Spleen (tissue), 11 donors: ENCODE data around the gene ODF4. TPM values are rescaled to one million over a fixed set of nuclear protein-coding genes. Genes with fewer than 3 reads are reported as not detected.

Experiments used
- DNase-seq: peaks from one replicate; pipeline ENCODE4 v3.0.0-alpha.2; 2020
- H3K27ac ChIP-seq, 8 donors: fragments of 200-600 bp; sonication (generic) in 7 of 8; 1 replicate in 4 of 8; 2 replicates in 4 of 8; pipeline versions ENCODE4 v1.5.0 to v1.8.0; 2016 to 2021; ENCODE audit warnings: inconsistent platforms in 4 of 8, mild to moderate bottlenecking in 4 of 8, moderate library complexity in 1 of 8
- H3K27me3 ChIP-seq, 7 donors: fragments of 200-600 bp; sonication (generic) in 6 of 7; replicated peaks in 1 of 7; 1 replicate in 4 of 7; 2 replicates in 3 of 7; pipeline versions ENCODE4 v1.5.0 to v1.8.0; 2016 to 2021; ENCODE audit warnings: inconsistent platforms in 3 of 7, mild to moderate bottlenecking in 1 of 7
- H3K36me3 ChIP-seq, 6 donors: fragments of 200-600 bp; sonication (generic) in 5 of 6; 1 replicate in 4 of 6; 2 replicates in 2 of 6; pipeline versions ENCODE4 v1.5.0 to v1.8.0; 2016 to 2021; ENCODE audit warnings: inconsistent platforms in 2 of 6
- H3K4me1 ChIP-seq, 6 donors: fragments of 200-600 bp; sonication (generic) in 5 of 6; 1 replicate in 3 of 6; 2 replicates in 3 of 6; pipeline versions ENCODE4 v1.5.0 to v1.8.0; 2016 to 2021; ENCODE audit warnings: inconsistent platforms in 3 of 6
- H3K4me3 ChIP-seq, 8 donors: fragments of 200-600 bp; sonication (generic) in 7 of 8; 1 replicate in 4 of 8; 2 replicates in 4 of 8; pipeline versions ENCODE4 v1.5.0 to v1.8.0; 2016 to 2021; ENCODE audit warnings: inconsistent platforms in 4 of 8, mild to moderate bottlenecking in 4 of 8, moderate library complexity in 2 of 8
- H3K9me3 ChIP-seq, 8 donors: fragments of 200-600 bp; sonication (generic) in 7 of 8; 1 replicate in 4 of 8; 2 replicates in 4 of 8; pipeline versions ENCODE4 v1.5.0 to v1.8.0; 2016 to 2021; ENCODE audit warnings: inconsistent platforms in 4 of 8
- CTCF ChIP-seq, 11 experiments: fragments of 200-600 bp in 7 of 11; fragments of 450-650 bp in 4 of 11; sonication (generic) in 4 of 11; IDR thresholded peaks in 8 of 11; conservative IDR thresholded peaks in 3 of 11; 1 replicate in 7 of 11; 2 replicates in 4 of 11; pipeline versions ENCODE4 v1.4.0 to v1.8.0; 2016 to 2021; ENCODE audit warnings: antibody characterized with exemption in 11 of 11, inconsistent platforms in 4 of 11, mild to moderate bottlenecking in 1 of 11
- POLR2A ChIP-seq, 3 donors: fragments of 450-650 bp; IDR thresholded peaks; one replicate each; pipeline ENCODE4 v1.5.1; 2017; ENCODE audit warnings: antibody characterized with exemption in 3 of 3, mild to moderate bottlenecking in 1 of 3
- POLR2AphosphoS5 ChIP-seq, 3 donors: sonication (generic); formaldehyde crosslinking; IDR thresholded peaks; one replicate each; pipeline ENCODE4 v1.5.1; 2017; ENCODE audit warnings: antibody characterized with exemption in 3 of 3
- WGBS, 5 donors: extraction: QIAGEN DNeasy Blood & Tissue Kit in 3 of 5; methylation state at CpG; one replicate each; pipeline versions ENCODE4 v1.1.5 to v1.1.7; 2013 to 2018; 5-methylcytosine and 5-hydroxymethylcytosine counted together
- intact Hi-C: fragments of 100-400 bp; cut with DNase I; formaldehyde crosslinking; loops from one replicate; pipeline ENCODE4 v1.15.0; 2023; ENCODE audit warnings: low total_unique reads
- polyA plus RNA-seq, 3 donors: library from polyadenylated mRNA; stranded (reverse); fragments of 200-250 nt; gene quantifications; one replicate each; pipeline ENCODE4 v1.2.1, GENCODE V29; 2013
- total RNA-seq, 7 donors: library from RNA; depleted of rRNA in 3 of 7; stranded (reverse); fragments of >200 nt in 3 of 7; fragmentation: NEBNext Ultra II Directional in 4 of 7; extraction: Animal tissue kit (Norgen Biotek cat#: 25700) in 4 of 7; gene quantifications; one replicate each; pipeline versions ENCODE4 v1.1.0 to v1.2.1, GENCODE V29; 2016 to 2021
- donor health status: healthy with polysubstance abuse.
- donor health status: DM: no; HTN: no; CAD: no; lungs with moderate emphysema.
- donor health status: DM: no; HTN: no; CAD: no.
- donor health status: Bipolar disorder and iron deficiency.
- donor health status: healthy.
- donor health status: DM: no; HTN: no; CAD: no.
- donor health status: DM: yes; HTN: yes; CAD: no.

Gene ODF4
- total and polyA plus RNA-seq, 10 donors: not detected

- Histone ChIP-seq H3K4me1 (peaks cover 0 to 39% (median 19%) of the 10 kb centered on the region in 6 donors), H3K27me3 (no peaks in the 10 kb centered on the region), H3K27ac (no peak overlapping the region), H3K36me3 (peaks cover 0 to 8% (median 0%) of the 10 kb centered on the region in 6 donors), H3K9me3 (no peaks in the 10 kb centered on the region), H3K4me3 (no peak overlapping the region)
- intact Hi-C loops: no loop called here
- DNase-seq: no peak
- TF ChIP-seq CTCF (IDR thresholded peaks at IDR 0.05 in 8 of 11, conservative IDR thresholded peaks at IDR 0.05 in 3 of 11): no peak
- TF ChIP-seq POLR2AphosphoS5 (IDR thresholded peaks at IDR 0.05): no peak
- no peak for TF ChIP-seq POLR2A (IDR thresholded peaks at IDR 0.05)
- WGBS, 5 donors: 83 to 95% (median 90%) methylated on average over 4 of the region's 4 CpGs
Observed at GRCh38 chr17:8362651-8363332, 23.2 kb downstream of the ODF4 start.

- H3K27me3 ChIP-seq: no peaks in the 10 kb centered on the region
- WGBS, 5 donors: 79 to 93% (median 88%) methylated on average over 1 of the region's 1 CpG
- H3K27ac ChIP-seq: no peak overlapping the region
- H3K9me3 ChIP-seq: no peaks in the 10 kb centered on the region
- peaks cover 0 to 30% (median 13%) of the 10 kb centered on the region in 6 donors for H3K36me3 ChIP-seq
- TF ChIP-seq POLR2AphosphoS5 (IDR thresholded peaks at IDR 0.05) (no peak), CTCF (IDR thresholded peaks at IDR 0.05 in 8 of 11, conservative IDR thresholded peaks at IDR 0.05 in 3 of 11) (no peak), POLR2A (IDR thresholded peaks at IDR 0.05) (no peak)
- DNase-seq: no peak
- H3K4me1 ChIP-seq: peaks cover 0 to 39% (median 18%) of the 10 kb centered on the region in 6 donors
- no peak overlapping the region for H3K4me3 ChIP-seq
- intact Hi-C loops: no loop called here
Observed at GRCh38 chr17:8365143-8365542, 25.5 kb downstream of the ODF4 start.

DNA sequence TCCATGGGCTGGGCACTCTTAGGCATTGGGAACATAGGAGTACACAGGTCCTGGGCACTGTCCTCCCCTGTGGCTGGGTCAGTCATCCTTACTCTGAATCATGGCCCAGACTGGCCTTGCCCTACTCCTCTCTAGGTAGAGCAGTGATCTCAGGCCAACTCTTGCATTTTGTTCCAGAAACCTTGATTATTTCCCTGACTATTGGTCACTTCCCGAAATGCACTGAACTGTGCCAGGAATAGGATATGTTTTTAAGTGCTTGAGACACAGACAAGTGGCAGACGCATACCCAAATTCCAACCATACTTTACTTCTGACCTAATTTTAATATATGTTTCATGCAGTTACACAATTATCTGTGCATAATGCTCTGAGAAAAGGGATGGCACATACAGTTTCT lies 26.6 kb downstream of the ODF4 start:
- Histone ChIP-seq H3K27ac (peak overlapping the region in 2 of 8 donors; percentile 0 to 9), H3K36me3 (peaks cover 0 to 38% (median 13%) of the 10 kb centered on the region in 6 donors), H3K4me3 (no peak overlapping the region), H3K27me3 (no peaks in the 10 kb centered on the region), H3K9me3 (no peaks in the 10 kb centered on the region), H3K4me1 (peaks cover 0 to 31% (median 12%) of the 10 kb centered on the region in 6 donors)
- DNase-seq: no peak
- TF ChIP-seq POLR2AphosphoS5 (IDR thresholded peaks at IDR 0.05) (peak in 1 of 3 donors; percentile 17), CTCF (IDR thresholded peaks at IDR 0.05 in 8 of 11, conservative IDR thresholded peaks at IDR 0.05 in 3 of 11) (no peak)
- 59 to 81% (median 71%) methylated on average over 2 of the region's 2 CpGs for WGBS, 5 donors
- intact Hi-C loops: no loop called here

GRCh38 chr17:8368193-8368592 lies 28.6 kb downstream of the ODF4 start:
- no peaks in the 10 kb centered on the region for H3K9me3 ChIP-seq
- 93 to 98% (median 95%) methylated on average over 3 of the region's 3 CpGs for WGBS, 5 donors
- H3K4me1 ChIP-seq: peaks cover 0 to 29% (median 11%) of the 10 kb centered on the region in 6 donors
- no peak overlapping the region for H3K4me3 ChIP-seq
- no peak overlapping the region for H3K27ac ChIP-seq
- intact Hi-C loops: no loop called here
- H3K27me3 ChIP-seq: no peaks in the 10 kb centered on the region
- DNase-seq: no peak
- no peak for TF ChIP-seq CTCF (IDR thresholded peaks at IDR 0.05 in 8 of 11, conservative IDR thresholded peaks at IDR 0.05 in 3 of 11)
- no peak for TF ChIP-seq POLR2AphosphoS5 (IDR thresholded peaks at IDR 0.05)
- no peak for TF ChIP-seq POLR2A (IDR thresholded peaks at IDR 0.05)
- peaks cover 0 to 47% (median 13%) of the 10 kb centered on the region in 6 donors for H3K36me3 ChIP-seq
